SU-DHL-6 (cell line): ENCODE data around the gene SNX18.

Experiments
- H2AFZ ChIP-seq: fragments of 200-600 bp; sonication (generic); 2 replicates; pipeline ENCODE4 v1.6.1; 2014; ENCODE audit warnings: low read depth, mild to moderate bottlenecking, moderate library complexity, mixed read lengths, antibody characterized with exemption, low read length; ENCODE audit not compliant: severe bottlenecking
- H3F3A ChIP-seq: fragments of 200-600 bp; shearing (Covaris generic); 2 replicates; pipeline ENCODE4 v1.6.0; 2016; ENCODE audit warnings: antibody characterized with exemption, mild to moderate bottlenecking; ENCODE audit not compliant: insufficient read depth
- H3K27ac ChIP-seq: fragments of 200-600 bp; sonication (generic); 2 replicates; pipeline ENCODE4 v1.5.1; 2016; ENCODE audit warnings: low read depth, mild to moderate bottlenecking, low read length, moderate library complexity, mixed read lengths
- H3K27me3 ChIP-seq: fragments of 200-600 bp; sonication (generic), shearing (Covaris generic); 2 replicates; pipeline ENCODE4 v1.6.0; 2014; ENCODE audit warnings: mild to moderate bottlenecking, low read length
- H3K36me3 ChIP-seq: fragments of 200-600 bp; sonication (generic); 2 replicates; pipeline ENCODE4 v1.6.1; 2014; ENCODE audit warnings: mild to moderate bottlenecking, low read length, mixed read lengths
- H3K4me2 ChIP-seq: fragments of 300-600, 200-600 bp; shearing (Covaris generic), sonication (generic); 2 replicates; pipeline ENCODE4 v1.6.0; 2014; ENCODE audit warnings: low read length, low read depth, mild to moderate bottlenecking; ENCODE audit not compliant: poor library complexity, severe bottlenecking
- H3K4me3 ChIP-seq: fragments of 200-600 bp; sonication (generic); 2 replicates; pipeline ENCODE4 v1.5.1; 2014; ENCODE audit warnings: antibody characterized with exemption, low read length, mild to moderate bottlenecking, mixed read lengths; ENCODE audit not compliant: insufficient read depth, poor library complexity, severe bottlenecking
- H3K79me2 ChIP-seq: fragments of 200-600 bp; sonication (generic); 2 replicates; pipeline ENCODE4 v1.6.1; 2014; ENCODE audit warnings: mild to moderate bottlenecking, low read length, moderate library complexity; ENCODE audit not compliant: insufficient read depth
- H3K9ac ChIP-seq: fragments of 200-600 bp; sonication (generic); 2 replicates; pipeline ENCODE4 v1.7.0; 2014; ENCODE audit warnings: mild to moderate bottlenecking, low read length
- H3K9me2 ChIP-seq: fragments of 200-600 bp; sonication (generic); replicated peaks from 2 replicates; pipeline ENCODE4 v1.6.1; 2014; ENCODE audit warnings: low read length; ENCODE audit not compliant: insufficient read depth
- H3K9me3 ChIP-seq: fragments of 200-600 bp; sonication (generic); 2 replicates; pipeline ENCODE4 v1.6.1; 2014; ENCODE audit warnings: low read length, mixed read lengths; ENCODE audit not compliant: insufficient read depth
- H4K20me1 ChIP-seq: fragments of 200-600 bp; sonication (generic); 2 replicates; pipeline ENCODE4 v1.6.1; 2014; ENCODE audit warnings: low read depth, mild to moderate bottlenecking, antibody characterized with exemption, low read length, moderate library complexity, mixed read lengths
- EZH2phosphoT487 ChIP-seq: fragments of 200-600 bp; sonication (generic), shearing (Covaris generic); conservative IDR thresholded peaks from 2 replicates; pipeline ENCODE4 v1.6.1; 2018; ENCODE audit warnings: mild to moderate bottlenecking, antibody characterized with exemption, low read length, moderate library complexity, mixed read lengths
- TF ChIP-seq, protein P1 (sequence below): fragments of 200-600 bp; sonication (generic); IDR thresholded peaks from one replicate; pipeline ENCODE4 v1.5.1; 2017; ENCODE audit warnings: antibody characterized with exemption, mild to moderate bottlenecking, low read length, moderate library complexity; ENCODE audit not compliant: insufficient read depth, poor library complexity, severe bottlenecking

Gene SNX18

DNA sequence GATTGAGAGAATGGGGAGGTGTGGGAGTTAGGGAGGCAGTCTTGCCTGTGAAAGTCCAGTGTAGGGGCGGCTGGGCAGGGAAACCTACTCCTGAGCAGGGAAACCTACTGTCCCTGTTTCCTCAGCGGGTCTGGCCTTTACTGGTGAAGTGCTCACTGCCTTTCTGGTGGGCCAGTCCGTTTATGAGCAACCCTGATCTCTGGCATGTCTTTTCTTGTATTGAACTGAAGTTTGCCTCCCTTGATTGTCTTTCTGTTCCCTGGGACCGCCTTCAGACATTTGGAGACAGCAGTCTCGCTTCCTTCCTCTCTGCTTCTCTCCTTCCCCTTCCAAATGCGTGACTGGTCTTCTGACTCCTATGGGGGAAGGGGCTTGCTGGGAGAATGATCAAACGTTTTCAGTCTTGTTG lies 2.9 kb downstream of the SNX18 start:
- H2AFZ ChIP-seq: no peak overlapping the region
- H3K27me3 ChIP-seq: no peaks in the 10 kb centered on the region
- H4K20me1 ChIP-seq: no peaks in the 10 kb centered on the region
- no peaks in the 10 kb centered on the region for H3K9me3 ChIP-seq
- no peaks in the 10 kb centered on the region for H3K79me2 ChIP-seq
- no peaks in the 10 kb centered on the region for H3K36me3 ChIP-seq
- no peak overlapping the region for H3K9ac ChIP-seq
- peak overlapping the region; percentile 39 for H3K4me2 ChIP-seq
- no peaks in the 10 kb centered on the region for H3F3A ChIP-seq
- no peak overlapping the region for H3K4me3 ChIP-seq
- no peaks in the 10 kb centered on the region for H3K9me2 ChIP-seq
- TF ChIP-seq EZH2phosphoT487: no peak
- TF ChIP-seq, protein P1, sequence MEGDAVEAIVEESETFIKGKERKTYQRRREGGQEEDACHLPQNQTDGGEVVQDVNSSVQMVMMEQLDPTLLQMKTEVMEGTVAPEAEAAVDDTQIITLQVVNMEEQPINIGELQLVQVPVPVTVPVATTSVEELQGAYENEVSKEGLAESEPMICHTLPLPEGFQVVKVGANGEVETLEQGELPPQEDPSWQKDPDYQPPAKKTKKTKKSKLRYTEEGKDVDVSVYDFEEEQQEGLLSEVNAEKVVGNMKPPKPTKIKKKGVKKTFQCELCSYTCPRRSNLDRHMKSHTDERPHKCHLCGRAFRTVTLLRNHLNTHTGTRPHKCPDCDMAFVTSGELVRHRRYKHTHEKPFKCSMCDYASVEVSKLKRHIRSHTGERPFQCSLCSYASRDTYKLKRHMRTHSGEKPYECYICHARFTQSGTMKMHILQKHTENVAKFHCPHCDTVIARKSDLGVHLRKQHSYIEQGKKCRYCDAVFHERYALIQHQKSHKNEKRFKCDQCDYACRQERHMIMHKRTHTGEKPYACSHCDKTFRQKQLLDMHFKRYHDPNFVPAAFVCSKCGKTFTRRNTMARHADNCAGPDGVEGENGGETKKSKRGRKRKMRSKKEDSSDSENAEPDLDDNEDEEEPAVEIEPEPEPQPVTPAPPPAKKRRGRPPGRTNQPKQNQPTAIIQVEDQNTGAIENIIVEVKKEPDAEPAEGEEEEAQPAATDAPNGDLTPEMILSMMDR: no peak
- no peak overlapping the region for H3K27ac ChIP-seq

DNA sequence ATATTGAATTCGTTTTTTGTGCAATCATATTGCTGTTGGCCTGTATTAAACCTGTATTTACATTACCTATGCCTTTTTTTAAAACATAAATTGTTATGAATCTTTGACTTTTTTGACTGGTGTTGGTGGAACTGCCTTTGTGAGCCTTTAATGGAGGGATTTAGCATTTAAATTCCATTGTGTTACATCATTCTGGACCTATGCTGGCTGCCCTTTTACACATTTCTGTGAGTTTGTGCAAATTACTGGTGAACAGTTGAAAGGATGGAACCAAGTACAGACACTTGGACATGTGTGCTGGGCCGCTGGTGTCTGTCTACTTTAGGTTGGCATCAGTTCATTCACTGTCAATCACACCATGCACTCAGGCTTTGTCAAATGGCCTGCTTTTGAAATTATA lies 3.4 kb downstream of the SNX18 start:
- Histone ChIP-seq H3K36me3 (no peaks in the 10 kb centered on the region), H3K9ac (no peak overlapping the region), H3K4me2 (peak overlapping the region; percentile 39), H3F3A (no peaks in the 10 kb centered on the region), H3K9me2 (no peaks in the 10 kb centered on the region), H3K27ac (no peak overlapping the region), H3K79me2 (no peaks in the 10 kb centered on the region), H4K20me1 (no peaks in the 10 kb centered on the region), H3K4me3 (no peak overlapping the region), H2AFZ (no peak overlapping the region), H3K9me3 (no peaks in the 10 kb centered on the region), H3K27me3 (no peaks in the 10 kb centered on the region)
- TF ChIP-seq, protein P1: no peak
- no peak for TF ChIP-seq EZH2phosphoT487

DNA sequence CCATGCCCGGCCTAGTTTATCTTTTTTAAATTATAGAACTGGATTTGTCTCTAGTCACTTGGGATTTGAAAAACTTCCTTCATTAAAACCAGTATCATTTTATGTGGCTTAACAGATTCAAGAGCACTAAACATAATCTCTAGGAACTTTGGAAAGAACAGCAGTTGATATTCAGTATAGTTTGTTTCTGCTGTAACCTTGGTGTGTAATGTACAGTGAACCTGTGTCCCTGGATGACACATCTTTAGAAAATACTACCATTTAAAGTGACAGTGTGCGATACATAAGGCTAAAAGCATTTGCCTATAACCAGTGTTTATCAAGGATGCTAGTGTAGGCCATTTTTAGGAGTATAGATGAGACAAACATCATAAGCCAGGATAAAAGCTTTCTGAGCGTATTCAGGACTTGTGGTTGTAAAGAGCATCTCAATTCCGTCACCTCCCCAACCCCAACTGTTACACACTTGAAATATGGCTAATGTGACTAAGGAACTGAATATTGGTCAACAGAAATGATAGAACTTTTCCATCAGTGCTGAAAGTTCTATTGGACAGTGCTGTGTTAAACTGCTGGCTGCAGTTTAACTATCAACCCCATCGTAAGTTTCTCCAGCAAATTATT lies 4.4 kb downstream of the SNX18 start:
- Histone ChIP-seq H3K9ac (no peak overlapping the region), H2AFZ (no peak overlapping the region), H3K4me3 (no peak overlapping the region), H3K9me2 (no peaks in the 10 kb centered on the region), H3F3A (no peaks in the 10 kb centered on the region), H4K20me1 (no peaks in the 10 kb centered on the region), H3K4me2 (no peak overlapping the region), H3K27ac (no peak overlapping the region), H3K79me2 (no peaks in the 10 kb centered on the region), H3K9me3 (no peaks in the 10 kb centered on the region), H3K36me3 (no peaks in the 10 kb centered on the region), H3K27me3 (no peaks in the 10 kb centered on the region)
- TF ChIP-seq EZH2phosphoT487: no peak
- TF ChIP-seq, protein P1: no peak
